IPS DF 19.7 (cell line): ENCODE results near the gene ATAD3A.
"Not testable (repeated sequence)": the region's sequence is repeated elsewhere in the genome, so short reads cannot be mapped to it uniquely, and the experiment has no call there.

Source experiments
- DNase-seq: peaks from one replicate; pipeline ENCODE4 v3.0.0-alpha.2; 2013; ENCODE audit warnings: low read depth, low spot score

The ATAD3A gene

DNA sequence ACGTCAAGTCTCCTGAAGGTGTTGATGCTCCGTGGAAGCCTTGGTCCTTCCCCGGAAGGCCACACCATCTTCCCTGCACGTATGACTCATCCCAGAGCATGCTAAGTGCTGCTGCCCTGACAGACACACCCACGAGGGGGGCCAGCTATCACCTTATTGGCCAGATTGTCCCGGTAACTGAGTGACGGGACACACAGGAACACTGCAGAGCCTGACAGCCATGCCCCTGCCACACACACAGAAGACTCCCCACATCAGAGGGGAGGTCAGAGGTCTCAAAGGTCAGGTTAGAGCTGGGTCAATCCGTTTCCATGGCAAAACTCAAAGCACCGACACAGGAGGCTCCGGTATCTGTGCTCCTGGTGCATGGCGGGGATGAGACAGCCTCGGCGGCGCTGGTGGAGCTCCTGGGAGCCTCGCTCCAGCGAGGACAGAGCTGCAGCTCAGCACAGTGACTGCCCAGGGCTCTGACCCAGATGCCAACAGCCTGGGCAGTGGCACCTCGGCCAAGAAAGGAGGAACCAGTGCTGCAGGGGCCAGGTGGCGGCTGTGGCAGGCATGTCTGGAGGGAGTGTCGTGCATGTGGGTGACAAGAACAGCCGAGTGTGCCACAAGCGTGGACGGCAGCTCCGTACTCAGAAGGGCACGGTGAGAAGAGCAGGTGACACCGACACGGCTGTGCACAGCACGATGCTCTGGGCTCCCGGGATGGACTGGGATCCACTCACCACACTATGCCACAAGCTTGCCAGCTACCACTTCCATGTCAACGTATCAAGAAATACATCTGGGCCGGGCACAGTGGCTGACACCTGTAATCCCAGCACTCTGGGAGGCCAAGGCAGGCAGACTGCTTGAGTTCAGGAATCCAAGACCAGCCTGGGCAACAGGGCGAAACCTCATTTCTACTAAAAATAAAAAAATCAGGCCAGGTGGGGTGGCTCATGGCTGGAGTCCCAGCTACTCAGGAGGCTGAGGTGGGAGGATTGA, 43.3 kb downstream of the ATAD3A start:
- no peak for DNase-seq

DNA sequence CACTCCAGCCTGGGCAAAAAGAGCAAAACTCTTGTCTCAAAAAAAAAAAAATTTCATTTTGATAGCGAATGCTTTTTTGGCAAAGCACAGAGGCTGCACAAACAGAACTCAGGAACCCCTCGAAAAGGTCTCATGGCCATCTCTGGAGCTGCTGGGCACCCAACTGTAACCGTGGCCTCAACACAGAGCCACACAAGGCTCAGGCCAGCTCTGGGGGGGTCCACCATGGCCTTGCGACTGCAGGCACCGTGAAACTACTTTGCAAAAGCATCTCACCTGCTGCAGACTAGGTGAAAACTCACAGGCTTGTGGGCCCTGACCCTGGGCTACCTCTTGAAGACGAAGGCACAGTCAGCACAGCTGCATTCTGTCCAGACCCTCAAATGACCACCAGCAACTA, 44.5 kb downstream of the ATAD3A start:
- no peak for DNase-seq

DNA sequence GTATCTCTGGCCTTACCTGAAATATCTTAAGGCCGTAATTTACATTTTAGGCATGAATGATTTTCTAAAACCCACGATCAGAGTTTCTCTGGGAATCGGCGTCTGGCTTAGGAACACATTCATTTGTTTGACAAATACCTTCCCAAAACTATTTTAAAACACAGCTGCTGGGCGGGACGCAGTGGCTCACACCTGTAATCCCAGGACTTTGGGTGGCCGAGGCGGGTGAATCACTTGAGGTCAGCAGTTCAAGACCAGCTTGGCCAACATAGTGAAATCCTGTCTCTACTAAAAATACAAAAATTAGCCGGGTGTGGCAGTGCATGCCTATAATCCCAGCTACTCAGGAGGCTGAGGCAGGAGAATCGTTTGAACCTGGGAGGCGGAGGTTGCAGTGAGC, 45.0 kb downstream of the ATAD3A start:
- DNase-seq = not testable (repeated sequence)

DNA sequence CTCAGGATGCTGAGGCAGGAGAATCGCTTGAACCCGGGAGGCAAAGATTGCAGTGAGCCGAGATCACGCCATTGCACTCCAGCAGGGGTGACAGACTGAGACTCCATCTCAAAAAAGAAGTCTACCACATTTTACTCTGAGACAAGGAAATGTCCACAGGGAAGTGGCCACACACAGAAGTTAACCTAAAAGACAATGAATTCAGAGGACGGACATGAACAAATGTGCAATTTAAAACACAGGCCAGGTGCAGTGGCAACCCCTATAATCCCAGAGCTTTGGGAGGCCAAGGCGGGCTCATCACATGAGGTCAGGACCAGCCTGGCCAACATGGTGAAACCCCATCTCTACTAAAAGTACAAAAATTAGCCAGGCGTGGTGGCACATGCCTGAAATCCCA, 45.7 kb downstream of the ATAD3A start:
- not testable (repeated sequence) for DNase-seq

DNA sequence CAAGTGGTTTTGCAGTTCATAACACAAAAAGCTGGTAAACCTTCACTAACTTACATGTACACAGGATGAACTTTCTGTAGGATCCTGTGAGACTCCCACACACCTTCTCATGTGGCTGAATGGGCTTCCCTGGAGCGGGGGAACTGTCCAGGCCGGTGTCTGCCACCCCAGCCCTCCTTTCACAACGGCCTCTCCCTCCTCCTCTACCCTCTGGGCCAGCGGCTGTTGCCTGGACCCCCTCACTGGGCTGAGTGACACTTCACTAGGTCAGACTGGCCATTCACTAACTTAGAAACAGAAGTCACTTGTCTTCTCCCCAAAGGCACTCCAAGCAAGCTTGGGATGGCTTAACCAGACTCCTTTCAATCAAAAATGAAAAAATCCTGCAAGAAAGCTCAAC, 46.6 kb downstream of the ATAD3A start:
- no peak for DNase-seq

DNA sequence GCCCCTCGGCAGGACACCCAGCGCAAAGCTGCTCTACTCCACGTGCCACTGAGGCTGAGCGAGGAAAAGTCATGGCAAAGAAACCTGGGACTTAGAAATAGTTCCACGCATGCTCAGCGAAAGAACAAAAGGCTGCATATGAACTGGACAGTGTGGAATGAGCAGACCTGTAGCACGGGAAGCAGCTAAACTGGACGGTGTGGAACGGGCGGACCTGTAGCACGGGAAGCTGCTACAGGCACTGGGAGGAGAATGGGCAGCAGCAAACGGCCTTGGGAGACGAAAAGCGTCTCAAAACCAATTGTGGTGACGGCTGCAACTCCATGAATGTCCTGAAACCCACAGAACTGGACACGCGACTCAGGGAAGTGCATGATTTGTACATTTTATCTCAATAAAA, 47.1 kb downstream of the ATAD3A start:
- no peak for DNase-seq

DNA sequence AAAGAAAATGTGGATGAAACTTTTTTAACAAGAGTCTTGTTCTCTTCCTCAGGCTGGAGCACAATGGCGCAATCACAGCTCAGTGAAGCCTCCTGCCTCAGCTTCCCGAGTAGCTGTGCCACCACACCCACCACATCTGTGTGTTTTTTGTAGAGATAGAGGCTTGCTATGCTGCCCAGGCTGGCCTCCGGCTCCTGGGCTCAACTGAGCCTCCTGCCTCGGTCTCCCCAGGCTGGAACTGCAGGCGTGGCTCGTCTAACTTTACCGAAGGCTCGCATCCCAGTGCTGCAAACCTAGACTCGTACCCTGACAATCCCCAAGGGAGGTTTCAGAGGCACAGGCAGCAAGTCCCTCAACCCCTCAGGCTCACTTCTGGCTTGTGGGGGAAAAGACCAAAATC, 48.2 kb downstream of the ATAD3A start:
- no peak for DNase-seq

DNA sequence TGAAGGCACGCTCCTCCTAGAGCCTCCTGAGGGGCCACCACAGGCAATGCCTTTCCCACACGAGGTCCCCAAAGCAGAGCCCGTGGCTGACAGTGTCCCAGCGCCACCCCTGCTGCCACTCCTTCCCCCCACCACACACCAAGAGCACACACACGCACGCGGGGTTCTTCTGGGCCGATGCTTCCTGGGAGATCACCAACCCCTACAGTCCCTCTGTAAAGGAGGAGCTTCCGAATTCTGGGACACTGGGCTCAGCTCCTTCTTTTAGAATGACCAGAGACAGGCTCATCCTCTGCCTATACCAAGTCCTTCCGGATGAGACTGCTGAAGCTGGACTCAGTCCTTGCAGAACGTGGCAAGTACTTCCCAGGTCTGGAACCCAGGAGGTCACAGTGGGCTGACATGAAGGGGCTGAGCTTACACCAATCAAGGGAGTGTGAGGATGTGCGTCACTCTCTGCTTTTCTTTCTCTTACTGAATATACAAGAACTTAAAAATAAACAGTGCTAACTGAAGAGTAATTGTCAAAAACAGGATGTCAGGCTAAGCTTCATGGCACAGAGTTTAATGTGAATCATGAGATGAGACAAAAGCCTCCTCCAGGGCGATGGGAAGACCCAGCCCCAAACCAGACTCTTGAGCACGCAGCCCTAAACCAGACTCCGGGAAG, 50.0 kb downstream of the ATAD3A start:
- DNase-seq = no peak

DNA sequence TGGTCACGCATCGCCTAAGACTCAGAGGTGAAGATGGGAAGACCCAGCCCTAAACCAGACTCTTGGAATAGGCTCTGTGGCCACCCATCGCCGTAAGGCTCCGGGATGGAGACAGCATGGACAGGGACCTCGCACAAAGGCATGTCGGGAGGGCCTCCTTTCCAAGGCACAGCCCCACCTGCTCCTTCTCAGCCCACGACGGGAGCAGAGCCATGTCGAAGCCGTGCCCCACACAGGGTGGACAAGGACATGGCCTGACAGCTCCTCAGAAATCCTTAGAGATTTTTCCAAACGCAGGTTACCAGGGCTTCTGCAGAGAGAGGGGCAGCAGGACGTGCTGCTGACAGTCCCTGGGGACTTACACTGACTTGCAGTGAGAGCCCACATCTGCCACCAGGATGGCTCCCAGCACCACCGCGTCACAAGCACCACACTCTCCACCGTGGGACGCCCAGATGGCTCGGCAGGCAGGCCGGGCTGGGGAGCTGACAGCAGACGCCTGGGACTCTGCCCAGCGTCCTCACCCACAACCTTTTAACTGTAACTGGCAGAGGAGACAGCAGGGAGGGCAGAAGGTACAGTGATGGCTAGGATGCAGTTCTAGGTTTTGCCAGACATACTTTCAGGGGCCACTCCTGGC, 50.7 kb downstream of the ATAD3A start:
- no peak for DNase-seq

DNA sequence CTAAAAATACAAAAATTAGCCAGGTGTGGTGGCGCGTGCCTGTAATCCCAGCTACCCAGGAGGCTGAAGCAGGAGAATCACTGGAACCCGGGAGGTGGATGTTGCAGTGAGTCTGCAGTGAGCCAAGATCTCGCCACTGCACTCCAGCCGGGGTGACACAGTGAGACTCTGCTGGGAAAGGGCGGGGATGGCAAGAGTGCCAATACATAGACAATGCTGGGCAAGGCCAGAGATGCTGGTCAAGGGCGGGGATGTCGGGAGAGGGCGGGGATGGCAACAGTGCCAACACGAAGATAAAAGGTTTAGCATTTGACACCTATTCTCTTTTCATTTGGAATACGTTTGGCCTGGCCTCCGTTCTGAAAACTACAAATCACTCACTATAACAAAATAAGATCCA, 51.7 kb downstream of the ATAD3A start:
- DNase-seq = no peak

DNA sequence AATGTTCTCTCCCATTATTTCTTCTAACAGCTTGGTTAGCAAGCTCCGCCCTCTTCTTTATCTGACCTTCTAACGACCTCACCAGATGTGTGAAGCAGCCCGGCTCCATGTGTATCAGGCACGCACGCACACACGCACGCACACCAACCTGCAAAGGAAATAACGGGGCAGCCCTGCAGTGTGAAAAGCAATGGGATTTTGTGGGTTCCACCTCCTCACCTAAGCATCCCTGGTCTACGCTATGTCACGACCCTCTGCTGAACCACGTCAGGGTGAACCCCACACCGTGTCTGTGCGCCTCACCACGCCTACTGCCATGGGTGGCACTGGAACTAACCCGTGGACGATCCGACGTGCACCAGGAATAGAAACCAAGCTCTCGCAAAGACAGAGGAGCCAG, 52.3 kb downstream of the ATAD3A start:
- DNase-seq = no peak

DNA sequence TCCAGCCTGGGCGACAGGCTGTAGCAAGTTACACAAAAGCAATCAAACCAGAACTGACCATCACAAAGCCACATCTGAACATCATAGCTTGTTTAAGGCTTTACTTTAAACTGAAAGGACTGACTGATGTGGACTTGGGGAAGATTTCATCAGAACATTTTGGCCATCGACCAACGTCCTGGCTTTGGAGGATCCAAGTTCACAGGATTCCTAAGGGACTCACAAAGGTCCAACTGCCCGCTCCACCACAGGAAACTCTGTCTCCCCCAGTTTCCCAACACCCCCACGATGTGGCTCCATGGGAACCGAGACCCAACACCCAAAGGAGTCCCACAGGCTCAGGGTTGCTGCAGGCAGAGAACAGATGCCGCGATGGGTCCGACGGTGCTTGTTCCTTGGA, 53.4 kb downstream of the ATAD3A start:
- DNase-seq = no peak

DNA sequence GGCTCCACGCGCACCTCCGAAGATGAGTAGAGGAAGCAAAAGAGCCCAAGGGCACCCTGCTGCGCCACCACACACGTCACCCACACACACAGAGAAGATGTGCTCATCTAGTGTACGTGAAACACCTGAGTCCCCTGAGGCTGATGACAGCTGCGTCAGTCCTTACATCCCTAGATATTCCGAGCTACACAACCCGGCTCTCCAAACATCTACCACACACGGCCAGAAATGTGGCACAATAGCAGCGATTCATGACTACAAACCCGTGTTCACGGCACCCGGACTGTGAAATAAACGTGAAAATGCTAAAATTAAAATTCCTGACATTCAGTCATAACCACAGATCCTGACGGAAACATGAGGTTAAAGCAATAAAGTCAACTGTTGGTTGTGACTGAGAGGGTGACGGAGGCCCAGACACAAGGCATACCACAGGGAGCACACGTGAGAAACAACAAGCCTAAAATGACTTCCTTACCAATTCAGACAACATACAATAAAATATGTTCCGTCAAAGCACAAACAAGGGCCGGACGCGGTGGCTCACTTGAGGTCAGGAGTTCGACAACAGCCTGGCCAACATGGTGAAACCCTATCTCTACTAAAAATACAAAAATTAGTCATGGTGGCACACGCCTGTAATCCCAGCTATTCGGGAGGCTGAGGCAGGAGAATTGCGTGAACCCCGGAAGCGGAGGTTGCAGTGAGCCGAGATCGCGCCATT, 55.4 kb downstream of the ATAD3A start:
- DNase-seq = no peak

DNA sequence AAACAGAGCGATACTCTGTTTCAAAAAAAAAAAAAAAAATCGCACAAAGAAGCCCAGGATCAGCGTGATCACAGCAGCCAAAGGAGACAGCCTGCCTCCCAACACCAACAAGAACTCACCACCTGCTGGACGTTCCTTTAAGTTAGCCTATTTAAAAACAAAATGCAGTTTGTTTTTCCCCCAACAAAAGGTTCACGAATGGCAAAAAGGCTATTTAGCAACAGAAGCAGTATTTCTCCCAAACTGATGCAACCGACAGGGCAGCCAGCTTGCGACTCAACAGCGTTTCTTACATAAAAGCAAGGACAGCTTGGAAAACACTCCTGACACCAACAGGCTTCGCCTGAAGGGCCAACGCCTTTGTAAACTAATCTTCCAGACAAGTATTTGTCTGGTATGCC, 55.9 kb downstream of the ATAD3A start:
- no peak for DNase-seq

DNA sequence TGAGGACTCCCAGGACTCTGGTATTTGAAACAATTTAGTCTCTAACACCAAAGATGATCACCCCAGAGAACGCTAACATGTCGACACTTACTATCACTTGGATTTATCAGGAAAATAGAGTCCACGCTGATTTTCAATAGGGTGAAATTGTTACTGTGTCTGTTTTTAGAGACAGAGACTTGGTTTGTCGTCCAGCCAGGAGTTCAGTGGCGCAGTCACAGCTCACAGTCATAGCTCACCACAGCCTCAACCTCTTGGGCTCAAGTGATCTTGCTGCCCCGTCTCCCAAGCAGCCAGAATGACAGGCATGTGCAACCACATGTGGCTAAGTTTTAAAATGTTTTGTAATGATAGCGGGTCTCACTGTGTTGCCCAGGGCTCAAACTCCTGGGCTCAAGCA, 57.4 kb downstream of the ATAD3A start:
- no peak for DNase-seq

DNA sequence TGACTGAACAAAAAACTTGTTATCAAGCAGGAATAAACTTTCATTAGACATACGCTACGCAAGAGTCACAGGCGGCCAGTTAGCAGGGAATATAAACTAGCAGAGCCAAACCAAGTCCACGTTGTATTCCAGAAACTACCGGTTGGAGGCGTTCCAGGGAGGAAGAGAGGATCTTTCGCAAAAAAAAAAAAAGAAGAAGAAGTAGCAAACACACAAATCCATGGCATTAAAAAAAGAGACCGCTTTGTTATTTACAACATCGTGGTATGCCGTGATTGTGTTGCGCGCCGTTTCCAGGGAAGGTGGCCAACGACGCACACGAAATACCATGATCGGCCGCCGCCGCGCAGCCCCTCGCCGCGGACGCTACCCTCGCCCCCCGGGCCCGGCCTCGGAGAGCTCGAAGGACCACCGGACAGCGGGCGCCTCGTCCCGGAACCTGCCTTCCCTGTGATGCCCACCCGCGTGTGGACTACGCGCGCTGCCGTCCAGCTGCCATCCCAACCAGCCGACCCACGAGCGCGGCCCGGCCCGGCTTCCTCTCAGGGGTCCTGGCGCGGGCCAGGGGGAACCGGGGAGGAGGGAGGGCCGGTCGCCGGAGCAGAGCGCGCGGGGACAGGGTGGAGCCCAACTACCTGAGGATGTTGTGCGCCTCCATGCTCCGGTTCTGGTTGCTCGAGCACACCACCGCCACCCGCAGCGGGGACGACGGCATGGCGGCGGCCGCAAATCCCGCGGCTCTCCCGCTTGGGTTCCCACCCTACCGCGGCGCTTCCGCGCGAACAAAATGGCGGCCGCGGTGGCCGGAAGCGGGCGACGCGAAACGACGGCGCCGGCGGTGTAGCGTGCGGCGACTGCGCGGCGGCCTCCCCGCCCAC, 62.1 kb downstream of the ATAD3A start:
- no peak for DNase-seq

DNA sequence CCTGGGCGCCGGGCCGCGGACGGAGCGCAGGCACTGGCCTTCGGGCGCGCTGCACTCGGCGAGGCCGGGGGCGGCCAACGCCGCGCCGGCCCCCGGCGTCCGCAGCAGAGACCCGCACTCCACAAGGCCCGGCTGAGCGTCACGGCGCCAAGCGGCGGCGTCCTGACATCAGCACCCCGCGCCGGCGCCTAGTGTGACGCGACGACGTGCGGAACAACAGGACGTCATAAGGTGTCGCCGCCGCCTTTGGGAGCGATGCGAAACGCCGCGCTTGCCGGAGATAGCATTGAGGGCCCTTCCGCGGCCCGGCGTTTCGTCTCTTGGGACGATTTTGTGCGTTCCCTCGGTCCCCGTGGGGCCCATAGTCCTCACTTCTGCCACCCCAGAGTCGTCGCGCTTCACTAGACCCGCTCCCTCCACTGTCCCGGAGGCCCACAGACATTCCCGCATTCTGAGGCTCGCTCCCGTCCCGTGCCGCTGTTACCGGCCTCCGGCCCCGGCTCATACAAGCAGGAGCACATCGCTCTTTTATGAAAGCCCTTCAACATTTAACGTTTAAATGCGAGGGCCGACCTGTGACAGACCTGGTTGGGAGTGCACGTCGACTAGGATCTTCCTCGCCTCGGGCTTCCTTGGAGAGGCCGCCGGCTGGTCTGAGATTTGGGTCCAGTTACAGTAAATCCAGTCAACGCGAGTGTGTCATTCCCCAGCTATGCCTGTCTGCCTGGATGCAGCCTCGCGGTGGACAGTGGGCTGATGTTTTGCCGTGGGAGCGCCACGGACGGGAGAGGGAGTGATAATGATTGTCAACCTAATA, 63.0 kb downstream of the ATAD3A start, which contains the start of gene SSU72:
TSS of gene SSU72 (minus strand) at position 143 of the 817 bp plus-strand sequence. CDS start 306 bp downstream, outside the sequence.
- no peak for DNase-seq

DNA sequence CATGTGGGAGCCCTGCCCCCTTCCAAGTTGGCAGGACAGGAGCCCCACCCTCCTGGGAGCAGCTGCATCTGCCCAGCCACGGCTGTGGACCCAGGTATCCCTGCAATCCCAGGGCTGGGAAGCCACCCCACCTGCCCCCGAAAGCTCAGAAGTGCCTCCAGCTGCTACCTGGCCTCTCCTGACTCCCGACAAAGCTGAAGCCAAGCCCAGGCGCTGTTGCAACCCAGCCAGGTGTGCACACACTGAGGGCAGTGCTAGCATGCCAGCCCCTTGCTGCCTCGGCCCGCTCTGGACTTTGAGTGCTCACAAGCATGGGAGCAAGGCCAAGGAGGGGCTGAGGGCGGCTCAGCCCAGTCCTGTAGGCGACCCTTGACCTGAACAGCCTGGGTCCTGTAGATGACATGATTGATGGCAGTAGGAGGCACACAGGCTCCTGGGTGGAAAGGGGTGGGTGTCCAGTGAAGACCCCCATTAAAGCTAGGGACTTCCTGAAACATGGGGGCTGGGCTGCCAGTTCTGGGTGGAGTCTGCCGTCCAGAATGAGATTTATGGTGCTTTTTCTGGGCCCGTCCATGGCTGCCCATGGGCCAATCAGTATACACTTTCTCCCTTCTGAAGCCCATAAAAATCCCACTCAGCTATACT, 65.5 kb downstream of the ATAD3A start:
- DNase-seq = no peak

DNA sequence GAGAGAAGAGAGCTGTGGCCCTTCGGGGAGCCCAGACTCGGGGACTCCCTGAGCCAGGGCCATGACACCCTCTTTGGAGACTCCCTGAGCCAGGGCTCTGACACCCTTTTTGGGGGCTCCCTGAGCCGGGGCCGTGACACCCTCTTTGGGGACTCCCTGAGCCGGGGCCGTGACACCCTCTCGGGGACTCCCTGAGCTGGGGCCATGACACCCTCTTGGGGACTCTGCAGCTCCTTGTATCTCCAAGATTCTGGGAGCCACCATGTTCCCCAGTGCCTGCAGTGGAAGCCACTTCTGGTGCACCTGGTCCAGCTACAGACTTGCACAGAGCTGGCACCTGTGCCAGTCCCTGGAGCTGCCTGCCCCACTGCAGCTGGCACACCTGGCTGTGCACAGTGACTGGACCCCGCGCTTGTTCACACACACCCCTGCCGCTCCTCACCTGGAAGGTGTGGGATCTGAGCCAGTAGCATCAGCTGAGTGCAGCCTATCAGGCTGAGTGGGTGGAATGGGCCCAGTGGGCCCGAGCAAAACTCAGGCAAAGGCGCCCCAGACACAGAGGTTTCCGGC, 66.5 kb downstream of the ATAD3A start:
- DNase-seq = no peak
